H9 (cell line): ENCODE results near the gene PLA2G12B. TPM values are rescaled to one million over a fixed set of nuclear protein-coding genes. Genes with fewer than 3 reads are reported as not detected.
A peak's percentile ranks its signal among the peaks of the same experiment; 100 is the strongest.

Source experiments
- DNase-seq: peaks from one replicate; pipeline ENCODE4 v3.0.0-alpha.2; 2017
- H2AFZ ChIP-seq: one replicate; pipeline ENCODE4 v1.6.1; 2013; ENCODE audit warnings: mild to moderate bottlenecking, low read length, control low read depth, moderate library complexity
- H2AK5ac ChIP-seq: 2 replicates; pipeline ENCODE4 v1.6.1; 2013; ENCODE audit warnings: low read length, control low read depth, mixed read lengths; ENCODE audit not compliant: insufficient read length
- H2BK120ac ChIP-seq: one replicate; pipeline ENCODE4 v1.6.1; 2013; ENCODE audit warnings: low read depth, mild to moderate bottlenecking, low read length, control low read depth, inconsistent platforms; ENCODE audit not compliant: poor library complexity, severe bottlenecking
- H2BK12ac ChIP-seq: 2 replicates; pipeline ENCODE4 v1.6.1; 2013; ENCODE audit warnings: low read length, control low read depth, mixed read lengths, low read depth; ENCODE audit not compliant: insufficient read length
- H2BK15ac ChIP-seq: 2 replicates; pipeline ENCODE4 v1.6.1; 2013; ENCODE audit warnings: low read depth, low read length, control low read depth
- H2BK20ac ChIP-seq: one replicate; pipeline ENCODE4 v1.6.1; 2013; ENCODE audit warnings: low read depth, mild to moderate bottlenecking, low read length, control low read depth, inconsistent platforms; ENCODE audit not compliant: poor library complexity, severe bottlenecking
- H2BK5ac ChIP-seq: 2 replicates; pipeline ENCODE4 v1.6.1; 2013; ENCODE audit warnings: low read length, control low read depth, mixed read lengths; ENCODE audit not compliant: insufficient read length
- H3K14ac ChIP-seq: 2 replicates; pipeline ENCODE4 v1.6.1; 2013; ENCODE audit warnings: low read length, control low read depth; ENCODE audit not compliant: insufficient read depth
- H3K18ac ChIP-seq: 2 replicates; pipeline ENCODE4 v1.6.1; 2013; ENCODE audit warnings: low read depth, mild to moderate bottlenecking, mixed read lengths, low read length, control low read depth; ENCODE audit not compliant: insufficient read length
- H3K23ac ChIP-seq: 2 replicates; pipeline ENCODE4 v1.6.1; 2013; ENCODE audit warnings: low read length, control low read depth, mixed read lengths, low read depth; ENCODE audit not compliant: insufficient read length
- H3K23me2 ChIP-seq: 2 replicates; pipeline ENCODE4 v1.6.1; 2013; ENCODE audit warnings: low read depth, mild to moderate bottlenecking, mixed read lengths, low read length, control low read depth; ENCODE audit not compliant: insufficient read length, poor library complexity, severe bottlenecking
- H3K27ac ChIP-seq: 2 replicates; pipeline ENCODE4 v1.5.1; 2013; ENCODE audit warnings: low read length, control low read depth, mixed read lengths, low read depth; ENCODE audit not compliant: insufficient read length
- H3K27me3 ChIP-seq: 2 replicates; pipeline ENCODE4 v1.6.1; 2013; ENCODE audit warnings: low read length, control low read depth, inconsistent platforms; ENCODE audit not compliant: insufficient read depth
- H3K4ac ChIP-seq: 2 replicates; pipeline ENCODE4 v1.6.1; 2013; ENCODE audit warnings: low read depth, mild to moderate bottlenecking, control low read depth, inconsistent platforms, low read length, moderate library complexity
- H3K4me1 ChIP-seq: 2 replicates; pipeline ENCODE4 v1.6.1; 2013; ENCODE audit warnings: low read length, control low read depth, inconsistent platforms; ENCODE audit not compliant: insufficient read depth
- H3K4me2 ChIP-seq: 2 replicates; pipeline ENCODE4 v1.6.1; 2013; ENCODE audit warnings: low read length, control low read depth, mixed read lengths; ENCODE audit not compliant: insufficient read length, insufficient read depth
- H3K56ac ChIP-seq: 2 replicates; pipeline ENCODE4 v1.6.1; 2013; ENCODE audit warnings: low read depth, mild to moderate bottlenecking, mixed read lengths, low read length, control low read depth; ENCODE audit not compliant: insufficient read length
- H3K79me1 ChIP-seq: 2 replicates; pipeline ENCODE4 v1.6.1; 2013; ENCODE audit warnings: low read depth, mild to moderate bottlenecking, moderate library complexity, low read length, control low read depth, inconsistent platforms; ENCODE audit not compliant: insufficient read depth, poor library complexity, severe bottlenecking
- H3K79me2 ChIP-seq: 2 replicates; pipeline ENCODE4 v1.6.1; 2013; ENCODE audit warnings: low read length, control low read depth, inconsistent platforms; ENCODE audit not compliant: insufficient read depth
- H3K9ac ChIP-seq: 2 replicates; pipeline ENCODE4 v1.6.1; 2013; ENCODE audit warnings: low read length, control low read depth, mixed read lengths; ENCODE audit not compliant: insufficient read length; ENCODE audit errors: extremely low read depth
- H3K9me3 ChIP-seq: one replicate; pipeline ENCODE4 v1.6.1; 2013; ENCODE audit warnings: low read depth, low read length, inconsistent platforms; ENCODE audit not compliant: control insufficient read depth
- H3T11ph ChIP-seq: one replicate; pipeline ENCODE4 v1.6.1; 2013; ENCODE audit warnings: mild to moderate bottlenecking, low read length, control low read depth, inconsistent platforms
- H4K20me1 ChIP-seq: one replicate; pipeline ENCODE4 v1.6.1; 2013; ENCODE audit not compliant: control insufficient read depth, insufficient read length, insufficient read depth
- H4K5ac ChIP-seq: 2 replicates; pipeline ENCODE4 v1.6.1; 2013; ENCODE audit warnings: low read depth, mild to moderate bottlenecking, mixed read lengths, low read length, control low read depth; ENCODE audit not compliant: insufficient read length
- H4K8ac ChIP-seq: replicated peaks from 2 replicates; pipeline ENCODE4 v1.6.1; 2013; ENCODE audit warnings: low read length, control low read depth, mixed read lengths, low read depth; ENCODE audit not compliant: insufficient read length
- H4K91ac ChIP-seq: 2 replicates; pipeline ENCODE4 v1.6.1; 2013; ENCODE audit warnings: low read depth, mild to moderate bottlenecking, moderate library complexity, mixed read lengths, low read length, control low read depth; ENCODE audit not compliant: insufficient read length
- H3K27ac Mint-ChIP-seq, 3 experiments: 2 replicates in 2 of 3; 3 replicates in 1 of 3; pipeline ENCODE4 v1.8.0; 2020 to 2021; ENCODE audit warnings: mixed read lengths in 3 of 3, mild to moderate bottlenecking in 1 of 3, moderate library complexity in 1 of 3
- H3K27me3 Mint-ChIP-seq: 2 replicates; pipeline ENCODE4 v1.8.0; 2021; ENCODE audit warnings: low read depth, mild to moderate bottlenecking, moderate library complexity, mixed read lengths
- H3K36me3 Mint-ChIP-seq, 3 experiments: 2 replicates in 2 of 3; 3 replicates in 1 of 3; pipeline ENCODE4 v1.8.0; 2020 to 2021; ENCODE audit warnings: low read depth in 3 of 3, mixed read lengths in 3 of 3; ENCODE audit not compliant: insufficient read depth in 1 of 3
- H3K4me1 Mint-ChIP-seq, 2 experiments: 2 replicates each; pipeline ENCODE4 v1.8.0; 2020; ENCODE audit warnings: mixed read lengths in 2 of 2
- H3K4me3 Mint-ChIP-seq, 2 experiments: 2 replicates in 1 of 2; 3 replicates in 1 of 2; pipeline ENCODE4 v1.8.0; 2020 to 2021; ENCODE audit warnings: mild to moderate bottlenecking in 2 of 2, mixed read lengths in 2 of 2, moderate library complexity in 1 of 2
- H3K9me3 Mint-ChIP-seq, 2 experiments: 2 replicates in 1 of 2; 3 replicates in 1 of 2; pipeline ENCODE4 v1.8.0; 2020; ENCODE audit warnings: mild to moderate bottlenecking in 2 of 2, mixed read lengths in 2 of 2, moderate library complexity in 1 of 2
- CTCF ChIP-seq: fragments of 200-600 bp; sonication (generic); conservative IDR thresholded peaks from 3 replicates; pipeline ENCODE4 v1.8.0; 2021; ENCODE audit warnings: antibody characterized with exemption, mild to moderate bottlenecking
- WGBS: extraction: QIAGEN DNeasy Blood & Tissue Kit; methylation state at CpG from one replicate; pipeline ENCODE4 v1.1.7; 2013; ENCODE audit warnings: missing lambda C conversion rate, low lambda C conversion rate, mixed read lengths; ENCODE audit not compliant: insufficient read length; ENCODE audit errors: extremely low coverage; 5-methylcytosine and 5-hydroxymethylcytosine counted together
- total RNA-seq: library from RNA; stranded (reverse); gene quantifications from 2 replicates; pipeline ENCODE4 v1.2.1, GENCODE V29; 2021

PLA2G12B gene
- total RNA-seq, 1 experiment from 2014 or later = not detected

GRCh38 chr10:72893136-72893798 lies 61.3 kb downstream of the PLA2G12B start, which contains the start of gene OIT3:
OIT3 (plus strand) TSS chr10:72893739; CDS start chr10:72893799, 60 bp downstream.
- H3K9me3 Mint-ChIP-seq = no peaks in the 10 kb centered on the region; a peak in 1 of 5 replicates
- Histone ChIP-seq H2AFZ (no peak within 1 kb of the TSS), H2BK5ac (no peak within 1 kb of the TSS), H3K79me1 (no peaks in the 10 kb centered on the region), H3K18ac (no peak within 1 kb of the TSS), H3K23me2 (no peaks in the 10 kb centered on the region), H3K4me2 (no peak within 1 kb of the TSS), H3K9ac (no peak within 1 kb of the TSS), H4K5ac (no peak within 1 kb of the TSS), H4K8ac (no peak within 1 kb of the TSS), H2BK12ac (no peak within 1 kb of the TSS), H2BK15ac (no peak within 1 kb of the TSS), H2AK5ac (no peak within 1 kb of the TSS), H3K27ac (no peak within 1 kb of the TSS), H3K56ac (no peak within 1 kb of the TSS), H3K79me2 (no peaks in the 10 kb centered on the region), H3K4me1 (peaks cover 3% of the 10 kb centered on the region; the same call in 1 of the 2 replicates), H3K4ac (no peak within 1 kb of the TSS), H4K91ac (no peak within 1 kb of the TSS), H3K27me3 (no peaks in the 10 kb centered on the region), H3K9me3 (no peaks in the 10 kb centered on the region), H2BK120ac (no peak within 1 kb of the TSS), H3T11ph (no peak within 1 kb of the TSS), H4K20me1 (no peaks in the 10 kb centered on the region), H2BK20ac (no peak within 1 kb of the TSS), H3K14ac (no peak within 1 kb of the TSS), H3K23ac (peak within 1 kb of the TSS; percentile 97)
- WGBS = no CpG with 5 or more reads among the region's 4 CpGs
- peaks cover 3% of the 10 kb centered on the region in 2 experiments; a peak in 3 of 4 replicates for H3K4me1 Mint-ChIP-seq
- H3K27me3 Mint-ChIP-seq = no peaks in the 10 kb centered on the region
- TF ChIP-seq CTCF = no peak
- H3K27ac Mint-ChIP-seq = no peak within 1 kb of the TSS
- no peak within 1 kb of the TSS for H3K4me3 Mint-ChIP-seq
- no peak for DNase-seq
- H3K36me3 Mint-ChIP-seq = peaks cover 6 to 15% (median 8%) of the 10 kb centered on the region in 3 experiments; a peak in 6 of 7 replicates
